ENCODE measurements around the gene OR5C1.

DNA sequence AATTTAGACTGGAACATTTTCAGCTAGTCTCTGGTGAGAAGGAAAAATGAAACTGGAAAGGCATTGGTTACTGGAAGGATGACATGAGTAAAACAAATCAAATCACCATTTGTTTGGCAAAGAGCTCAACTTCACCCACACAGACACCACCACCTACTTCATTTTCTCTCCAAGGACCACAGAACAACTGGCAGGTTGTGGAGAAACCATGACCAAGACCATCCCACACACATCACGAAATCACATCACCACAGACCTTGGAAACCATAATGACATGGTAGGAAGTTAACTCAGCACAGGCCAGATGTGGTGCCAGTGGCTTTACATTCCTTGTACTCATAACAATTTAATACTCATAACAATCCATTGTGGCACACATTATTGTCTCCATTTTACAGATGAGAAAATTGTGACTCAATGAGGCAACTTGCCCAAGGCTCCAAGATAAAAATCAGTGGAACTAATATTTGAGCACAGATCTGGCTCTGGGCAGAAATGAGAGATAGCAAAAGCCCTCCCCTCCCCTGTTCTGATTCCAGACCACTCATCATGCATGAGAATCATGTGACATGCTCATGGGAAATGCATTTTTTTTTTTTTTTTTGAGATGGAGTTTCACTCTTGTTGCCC lies 18.7 kb downstream of the OR5C1 start:
- TF ChIP-seq, protein P1, sequence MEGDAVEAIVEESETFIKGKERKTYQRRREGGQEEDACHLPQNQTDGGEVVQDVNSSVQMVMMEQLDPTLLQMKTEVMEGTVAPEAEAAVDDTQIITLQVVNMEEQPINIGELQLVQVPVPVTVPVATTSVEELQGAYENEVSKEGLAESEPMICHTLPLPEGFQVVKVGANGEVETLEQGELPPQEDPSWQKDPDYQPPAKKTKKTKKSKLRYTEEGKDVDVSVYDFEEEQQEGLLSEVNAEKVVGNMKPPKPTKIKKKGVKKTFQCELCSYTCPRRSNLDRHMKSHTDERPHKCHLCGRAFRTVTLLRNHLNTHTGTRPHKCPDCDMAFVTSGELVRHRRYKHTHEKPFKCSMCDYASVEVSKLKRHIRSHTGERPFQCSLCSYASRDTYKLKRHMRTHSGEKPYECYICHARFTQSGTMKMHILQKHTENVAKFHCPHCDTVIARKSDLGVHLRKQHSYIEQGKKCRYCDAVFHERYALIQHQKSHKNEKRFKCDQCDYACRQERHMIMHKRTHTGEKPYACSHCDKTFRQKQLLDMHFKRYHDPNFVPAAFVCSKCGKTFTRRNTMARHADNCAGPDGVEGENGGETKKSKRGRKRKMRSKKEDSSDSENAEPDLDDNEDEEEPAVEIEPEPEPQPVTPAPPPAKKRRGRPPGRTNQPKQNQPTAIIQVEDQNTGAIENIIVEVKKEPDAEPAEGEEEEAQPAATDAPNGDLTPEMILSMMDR (IDR thresholded peaks at IDR 0.05) = no peak
- TF ChIP-seq POLR2A (IDR thresholded peaks at IDR 0.05) (no peak), POLR2AphosphoS5 (IDR thresholded peaks at IDR 0.05) (no peak)
